GM13977 (cell line): ENCODE data around the gene TNFRSF12A.

Experiments used
- DNase-seq: peaks from one replicate; pipeline ENCODE4 v3.0.0; 2012; ENCODE audit warnings: low spot score
- CTCF ChIP-seq: IDR thresholded peaks from 2 replicates; pipeline ENCODE4 v1.5.1; 2012; ENCODE audit warnings: mild to moderate bottlenecking, control low read depth; ENCODE audit not compliant: insufficient read depth; ENCODE audit errors: extremely low read depth, missing control alignments
- in situ Hi-C: fragments of 300-500 bp; cut with MboI; formaldehyde crosslinking; loops from one replicate; pipeline ENCODE4 v1.12.0; 2022; ENCODE audit warnings: low sequenced_read_pairs, low pct_unique_long_range_greater_than_20kb, mixed read lengths, inconsistent platforms; ENCODE audit not compliant: unreplicated experiment

TNFRSF12A gene

DNA sequence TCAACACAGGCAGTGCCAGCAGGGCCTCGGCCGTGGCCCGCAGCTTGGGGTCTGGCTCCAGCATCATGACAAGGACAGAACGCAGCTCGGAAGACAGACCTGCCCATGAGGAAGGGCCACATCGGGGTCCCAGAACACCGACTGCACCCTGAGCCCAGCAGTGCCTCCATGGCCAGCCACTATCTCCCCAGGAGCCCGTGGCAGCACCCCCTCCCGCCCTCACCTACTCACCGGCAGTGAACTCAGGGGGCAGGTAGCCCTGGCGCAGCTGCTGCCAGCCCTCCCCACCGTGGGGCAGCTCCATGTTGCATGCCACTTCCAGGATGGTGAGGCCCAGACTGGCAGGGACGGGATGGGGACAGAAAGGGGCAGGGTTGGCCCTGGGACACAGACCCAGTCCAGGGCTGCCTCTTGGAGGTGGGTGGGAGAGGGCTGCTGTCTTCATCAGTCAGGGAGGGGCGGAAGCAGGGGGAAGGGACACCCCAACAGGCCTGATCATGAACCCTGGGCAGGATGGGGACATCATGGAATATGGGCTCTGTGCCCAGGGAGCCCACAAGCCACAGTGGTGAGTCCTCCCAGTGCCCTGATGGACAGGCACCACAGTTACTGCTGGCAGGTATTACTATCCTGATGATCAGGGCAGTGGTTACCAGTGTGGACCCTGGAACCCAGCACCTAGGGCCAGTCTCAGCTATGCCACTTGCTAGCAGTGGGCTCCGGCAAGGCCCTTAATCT lies 45.7 kb upstream of the TNFRSF12A start:
- no peak for DNase-seq
- in situ Hi-C loops, result no loop called here
- no peak for TF ChIP-seq CTCF

DNA sequence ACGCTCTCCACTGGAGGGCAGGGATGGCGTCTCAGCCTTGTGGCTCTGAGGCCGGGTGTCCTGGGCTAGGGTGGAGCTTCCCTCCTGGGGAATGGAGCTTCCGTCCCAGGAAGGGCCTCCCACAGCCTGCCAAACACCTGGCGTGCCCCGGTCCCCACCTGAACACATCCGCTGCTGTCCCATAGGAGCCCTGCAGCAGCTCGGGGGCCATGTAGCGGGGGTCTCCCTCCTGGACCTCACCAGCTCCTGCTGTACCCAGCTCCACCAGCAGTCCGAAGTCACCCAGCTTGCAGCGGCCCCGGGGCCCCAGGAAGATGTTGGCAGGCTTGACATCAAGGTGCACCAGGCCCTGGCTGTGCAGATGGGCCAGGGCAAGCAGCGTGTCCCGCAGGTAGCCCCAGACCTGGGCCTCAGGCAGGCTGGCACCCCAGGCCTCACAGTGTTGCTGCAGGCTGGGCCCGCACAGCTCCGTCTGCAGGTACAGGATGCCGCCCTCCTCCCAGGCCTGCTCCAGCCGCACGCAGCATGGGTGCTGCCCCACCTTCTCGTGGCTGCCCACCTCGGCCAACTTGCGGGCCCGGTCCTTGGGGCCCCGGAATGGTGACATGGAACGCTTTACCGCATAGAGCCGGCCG lies 44.9 kb upstream of the TNFRSF12A start:
- in situ Hi-C loops, result no loop called here
- DNase-seq, result no peak
- TF ChIP-seq CTCF, result no peak

DNA sequence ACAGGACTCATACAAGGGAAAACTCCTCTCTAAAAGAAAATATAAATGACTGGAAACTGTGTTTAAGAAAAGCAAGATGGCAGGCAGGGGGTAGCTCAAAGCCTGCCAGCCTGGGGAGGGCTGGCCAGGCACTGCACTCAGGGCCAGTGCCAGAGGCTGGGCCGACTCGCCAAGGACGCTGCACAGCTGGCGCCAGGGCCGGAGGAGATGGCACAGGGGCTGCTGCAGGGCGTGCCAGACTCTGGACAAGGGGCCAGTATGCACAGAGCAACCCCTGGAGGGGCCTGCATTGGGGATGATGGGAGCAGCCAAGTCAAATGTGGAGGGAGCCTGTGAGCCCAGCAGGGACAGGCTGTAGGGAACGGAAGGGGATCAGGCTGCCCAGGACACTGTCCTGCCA lies 44.0 kb upstream of the TNFRSF12A start:
- no peak for DNase-seq
- in situ Hi-C loops, result no loop called here

GRCh38 chr16:2976673-2977072 lies 43.5 kb upstream of the TNFRSF12A start:
- no peak for TF ChIP-seq CTCF
- in situ Hi-C loops, result no loop called here
- DNase-seq, result no peak

More for the DNA sequence above, 44.0 kb upstream of the TNFRSF12A start:
- TF ChIP-seq CTCF, result no peak

GRCh38 chr16:2977440-2977839 lies 42.7 kb upstream of the TNFRSF12A start:
- in situ Hi-C loops, result no loop called here
- no peak for TF ChIP-seq CTCF
- DNase-seq, result no peak

DNA sequence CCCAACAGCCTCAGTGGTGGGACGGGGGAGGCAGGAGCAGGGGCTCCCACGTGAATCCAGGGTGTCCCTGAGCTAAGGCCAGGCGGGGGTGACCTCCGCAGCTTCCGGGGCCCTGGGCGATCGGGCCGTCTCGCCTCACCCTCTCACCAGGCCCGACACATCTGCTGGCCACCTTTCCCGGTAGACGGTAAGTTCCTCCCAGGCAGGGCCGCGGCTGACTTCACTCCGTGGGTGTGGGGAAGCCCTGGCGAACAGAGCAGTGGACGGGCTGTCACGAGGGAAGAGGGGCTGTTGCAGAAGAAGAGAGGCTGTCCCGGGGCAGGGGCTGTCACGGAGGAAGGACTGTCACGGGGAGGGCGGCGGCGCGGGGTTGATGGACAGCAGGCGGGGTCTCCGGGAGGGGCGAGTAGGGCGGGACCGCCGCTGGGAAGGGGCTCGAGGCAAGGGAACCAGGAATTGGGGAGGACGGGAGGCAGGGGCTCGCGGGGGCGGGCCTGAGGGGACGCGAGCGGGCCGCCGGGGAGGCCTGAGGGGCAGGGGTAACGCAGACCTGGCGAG lies 40.4 kb upstream of the TNFRSF12A start:
- in situ Hi-C loops, result no loop called here
- DNase-seq, result peak; percentile 56
- no peak for TF ChIP-seq CTCF
